ENCODE results near the gene SAXO2.
A peak's percentile ranks its signal among the peaks of the same experiment; 100 is the strongest.
"Not testable (repeated sequence)": the region's sequence is repeated elsewhere in the genome, so short reads cannot be mapped to it uniquely, and the experiment has no call there.

Gene SAXO2

GRCh38 chr15:82331576-82332304 is 69.1 kb downstream of the SAXO2 start:
- H3K36me3 ChIP-seq, H4K20me1 ChIP-seq, H3K9ac ChIP-seq, H3K9me3 ChIP-seq, H3K4me3 ChIP-seq, H3K27me3 ChIP-seq: not testable (repeated sequence)
- H3K4me1 ChIP-seq, result peaks cover 47% of the 10 kb centered on the region
- peak overlapping the region; percentile 71 for H3K4me2 ChIP-seq
- peak overlapping the region; percentile 82 for H3K27ac ChIP-seq

GRCh38 chr15:82332711-82333602 is 70.3 kb downstream of the SAXO2 start:
- peaks cover 47% of the 10 kb centered on the region for H3K4me1 ChIP-seq
- peak overlapping the region; percentile 71 for H3K4me2 ChIP-seq
- not testable (repeated sequence) for H3K4me3 ChIP-seq, H3K9me3 ChIP-seq, H3K27me3 ChIP-seq, H4K20me1 ChIP-seq, H3K36me3 ChIP-seq
- peak overlapping the region; percentile 82 for H3K27ac ChIP-seq
- peak overlapping the region; percentile 61; the same call in 1 of the 2 replicates for H3K9ac ChIP-seq

GRCh38 chr15:82333603-82334553 is 71.3 kb downstream of the SAXO2 start:
- not testable (repeated sequence) for H3K4me3 ChIP-seq, H4K20me1 ChIP-seq, H3K36me3 ChIP-seq, H3K27me3 ChIP-seq, H3K9me3 ChIP-seq
- Histone ChIP-seq H3K4me2 (peak overlapping the region; percentile 71), H3K27ac (peak overlapping the region; percentile 82), H3K9ac (peak overlapping the region; percentile 41; the same call in 1 of the 2 replicates), H3K4me1 (peaks cover 47% of the 10 kb centered on the region)

Data from BLaER1 (cell line).